ENCODE measurements around the gene YEATS4. TPM values are rescaled to one million over a fixed set of nuclear protein-coding genes. Genes with fewer than 3 reads are reported as not detected.

The YEATS4 gene
- total RNA-seq, 2 experiments from 2014 or later, result 26.2 TPM

DNA sequence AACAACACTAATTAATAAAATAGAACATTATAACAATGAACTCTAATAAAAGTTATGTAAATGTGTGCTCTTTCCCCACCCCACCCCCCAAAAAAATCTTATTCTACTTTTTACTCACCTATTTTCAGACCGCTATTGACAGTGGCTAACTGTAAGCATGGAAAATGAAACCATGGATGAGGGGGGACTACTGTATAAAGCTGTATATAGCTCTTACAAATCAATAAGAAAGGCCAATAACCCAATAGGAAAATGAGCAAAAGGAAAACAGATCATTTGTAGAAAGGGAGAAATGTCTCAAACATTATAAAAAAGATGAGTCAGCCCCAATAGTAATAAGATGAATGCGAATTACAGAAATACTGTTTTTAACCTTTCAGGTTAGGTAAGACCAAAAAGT is 27.4 kb downstream of the YEATS4 start:
- intact Hi-C loops (cut with DNase I, micrococcal nuclease), result loop anchor here in 1 of 2 experiments (5.0 kb wide), 1 partner anchor 70 kb away; no protein-coding TSS in a partner anchor
- Histone ChIP-seq H3K27ac (ENCODE audit: low read depth in 1 of 2, low read length in 2 of 2) (no peak overlapping the region), H3K36me3 (ENCODE audit: insufficient read depth, low read length) (peaks cover 17% of the 10 kb centered on the region), H3K27me3 (ENCODE audit: control insufficient read depth in 1 of 2, insufficient read depth in 2 of 2, low read length in 2 of 2) (no peaks in the 10 kb centered on the region), H3K4me3 (ENCODE audit: low read length) (no peak overlapping the region), H3K4me1 (ENCODE audit: insufficient read depth, low read length) (no peaks in the 10 kb centered on the region), H3K9me3 (ENCODE audit: control insufficient read depth in 1 of 2, insufficient read depth in 1 of 2, low read length in 2 of 2) (no peaks in the 10 kb centered on the region)
- ChIA-PET POLR2A (no interaction called here), CTCF (no interaction called here)
- Mint-ChIP-seq H3K27ac (no peak overlapping the region), H3K9me3 (no peaks in the 10 kb centered on the region), H3K27me3 (no peaks in the 10 kb centered on the region), H3K4me3 (no peak overlapping the region), H3K4me1 (ENCODE audit: low read depth) (no peaks in the 10 kb centered on the region), H3K36me3 (ENCODE audit: low read depth) (peaks cover 65% of the 10 kb centered on the region)
- DNase-seq (no peak), ATAC-seq (ENCODE audit: poor library complexity) (no peak)
- TF ChIP-seq, protein P1, sequence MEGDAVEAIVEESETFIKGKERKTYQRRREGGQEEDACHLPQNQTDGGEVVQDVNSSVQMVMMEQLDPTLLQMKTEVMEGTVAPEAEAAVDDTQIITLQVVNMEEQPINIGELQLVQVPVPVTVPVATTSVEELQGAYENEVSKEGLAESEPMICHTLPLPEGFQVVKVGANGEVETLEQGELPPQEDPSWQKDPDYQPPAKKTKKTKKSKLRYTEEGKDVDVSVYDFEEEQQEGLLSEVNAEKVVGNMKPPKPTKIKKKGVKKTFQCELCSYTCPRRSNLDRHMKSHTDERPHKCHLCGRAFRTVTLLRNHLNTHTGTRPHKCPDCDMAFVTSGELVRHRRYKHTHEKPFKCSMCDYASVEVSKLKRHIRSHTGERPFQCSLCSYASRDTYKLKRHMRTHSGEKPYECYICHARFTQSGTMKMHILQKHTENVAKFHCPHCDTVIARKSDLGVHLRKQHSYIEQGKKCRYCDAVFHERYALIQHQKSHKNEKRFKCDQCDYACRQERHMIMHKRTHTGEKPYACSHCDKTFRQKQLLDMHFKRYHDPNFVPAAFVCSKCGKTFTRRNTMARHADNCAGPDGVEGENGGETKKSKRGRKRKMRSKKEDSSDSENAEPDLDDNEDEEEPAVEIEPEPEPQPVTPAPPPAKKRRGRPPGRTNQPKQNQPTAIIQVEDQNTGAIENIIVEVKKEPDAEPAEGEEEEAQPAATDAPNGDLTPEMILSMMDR (IDR thresholded peaks at IDR 0.05), result no peak

DNA sequence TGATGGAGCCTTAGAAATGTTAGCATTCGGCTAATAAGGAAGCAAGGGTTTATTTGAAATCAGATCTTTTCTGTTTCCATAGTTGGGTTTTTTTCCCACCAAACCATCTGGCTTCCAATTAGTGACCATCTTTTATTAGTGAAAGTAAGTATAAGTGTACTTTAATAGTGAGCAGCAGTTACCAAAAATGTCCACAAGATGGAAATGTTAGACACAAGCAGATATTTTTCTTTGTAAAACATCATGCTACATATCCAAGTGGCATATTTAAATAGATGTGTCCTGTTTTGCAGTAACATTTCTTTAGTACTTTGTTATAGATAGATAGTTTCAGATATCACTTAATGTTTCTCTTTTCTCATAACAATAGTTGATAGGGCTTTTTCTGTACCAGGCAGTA is 28.8 kb downstream of the YEATS4 start:
- Histone ChIP-seq H3K27me3 (ENCODE audit: control insufficient read depth in 1 of 2, insufficient read depth in 2 of 2, low read length in 2 of 2) (no peaks in the 10 kb centered on the region), H3K9me3 (ENCODE audit: control insufficient read depth in 1 of 2, insufficient read depth in 1 of 2, low read length in 2 of 2) (no peaks in the 10 kb centered on the region), H3K27ac (ENCODE audit: low read depth in 1 of 2, low read length in 2 of 2) (no peak overlapping the region), H3K4me1 (ENCODE audit: insufficient read depth, low read length) (no peaks in the 10 kb centered on the region), H3K4me3 (ENCODE audit: low read length) (no peak overlapping the region), H3K36me3 (ENCODE audit: insufficient read depth, low read length) (peaks cover 16% of the 10 kb centered on the region)
- DNase-seq, result peak in 3 of 14 experiments; percentile 17 to 32 (median 27)
- POLR2A ChIA-PET, result no interaction called here
- CTCF ChIA-PET, result interaction anchor here (0.9 to 1.0 kb wide), 2 partner anchors 183 to 232 kb away, joined by 3 read pairs; no protein-coding TSS in a partner anchor
- H3K9me3 Mint-ChIP-seq, result no peaks in the 10 kb centered on the region
- no peak overlapping the region for H3K27ac Mint-ChIP-seq
- H3K4me1 Mint-ChIP-seq (ENCODE audit: low read depth), result no peaks in the 10 kb centered on the region
- ATAC-seq (ENCODE audit: poor library complexity), result no peak
- H3K27me3 Mint-ChIP-seq, result no peaks in the 10 kb centered on the region
- H3K4me3 Mint-ChIP-seq, result no peak overlapping the region
- H3K36me3 Mint-ChIP-seq (ENCODE audit: low read depth), result peaks cover 64% of the 10 kb centered on the region
- intact Hi-C loops (cut with DNase I, micrococcal nuclease), result loop anchor here in 1 of 2 experiments (5.0 kb wide), 1 partner anchor 69 kb away; no protein-coding TSS in a partner anchor
- TF ChIP-seq, protein P1 (IDR thresholded peaks at IDR 0.05), result no peak

DNA sequence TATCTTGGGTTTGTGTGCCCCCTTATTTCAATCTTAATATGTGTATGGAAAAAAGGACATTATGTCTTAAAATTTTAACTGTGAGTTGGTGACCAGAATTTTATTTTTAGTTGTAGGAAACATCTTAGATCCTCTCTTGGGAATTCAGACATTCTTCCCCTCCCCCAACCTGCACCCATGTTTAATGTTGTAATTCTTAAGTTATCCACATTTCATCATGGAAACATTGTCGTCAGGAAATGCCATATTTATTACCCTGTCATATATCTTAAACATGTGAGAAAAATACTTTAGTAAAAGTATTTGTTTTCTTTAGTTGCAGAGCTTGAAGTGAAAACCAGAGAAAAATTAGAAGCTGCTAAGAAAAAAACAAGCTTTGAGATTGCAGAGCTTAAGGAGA is 30.3 kb downstream of the YEATS4 start:
- Mint-ChIP-seq H3K9me3 (no peaks in the 10 kb centered on the region), H3K4me1 (ENCODE audit: low read depth) (no peaks in the 10 kb centered on the region), H3K27ac (no peak overlapping the region), H3K4me3 (no peak overlapping the region), H3K27me3 (no peaks in the 10 kb centered on the region), H3K36me3 (ENCODE audit: low read depth) (peaks cover 66% of the 10 kb centered on the region)
- ATAC-seq (ENCODE audit: poor library complexity) (no peak), DNase-seq (no peak)
- TF ChIP-seq, protein P1 (IDR thresholded peaks at IDR 0.05), result no peak
- H3K27ac ChIP-seq (ENCODE audit: low read depth in 1 of 2, low read length in 2 of 2), result no peak overlapping the region
- no peak overlapping the region for H3K4me3 ChIP-seq (ENCODE audit: low read length)
- no peaks in the 10 kb centered on the region for H3K27me3 ChIP-seq (ENCODE audit: control insufficient read depth in 1 of 2, insufficient read depth in 2 of 2, low read length in 2 of 2)
- intact Hi-C loops (cut with DNase I, micrococcal nuclease), result loop anchor here in 1 of 2 experiments (5.0 kb wide), 1 partner anchor 67 kb away; no protein-coding TSS in a partner anchor
- H3K4me1 ChIP-seq (ENCODE audit: insufficient read depth, low read length), result no peaks in the 10 kb centered on the region
- POLR2A ChIA-PET, result no interaction called here
- H3K36me3 ChIP-seq (ENCODE audit: insufficient read depth, low read length), result peaks cover 16% of the 10 kb centered on the region
- H3K9me3 ChIP-seq (ENCODE audit: control insufficient read depth in 1 of 2, insufficient read depth in 1 of 2, low read length in 2 of 2), result no peaks in the 10 kb centered on the region
- CTCF ChIA-PET, result no interaction called here

Data from CD4-positive, alpha-beta T cell (primary cell).